Erythroblast (primary cell): Measurements from ENCODE around the gene XPO6.

Experiments
- GATA1 ChIP-seq: IDR thresholded peaks from 2 replicates; pipeline ENCODE4 v1.6.1; 2011; ENCODE audit warnings: low read depth, mild to moderate bottlenecking, control low read depth, low read length, moderate library complexity
- POLR2A ChIP-seq: IDR thresholded peaks from 2 replicates; pipeline ENCODE4 v1.6.1; 2011; ENCODE audit warnings: mild to moderate bottlenecking, low read length

GRCh38 chr16:28146536-28146935 lies 65.2 kb downstream of the XPO6 start:
- TF ChIP-seq POLR2A (no peak), GATA1 (no peak)
